Measurements from ENCODE around the gene NAP1L3. TPM values are rescaled to one million over a fixed set of nuclear protein-coding genes. Genes with fewer than 3 reads are reported as not detected.

Gene NAP1L3
- total and polyA plus RNA-seq, 2 of the 4 experiments (the other 2 are of a cell fraction), result 2.2 to 3.7 TPM

DNA sequence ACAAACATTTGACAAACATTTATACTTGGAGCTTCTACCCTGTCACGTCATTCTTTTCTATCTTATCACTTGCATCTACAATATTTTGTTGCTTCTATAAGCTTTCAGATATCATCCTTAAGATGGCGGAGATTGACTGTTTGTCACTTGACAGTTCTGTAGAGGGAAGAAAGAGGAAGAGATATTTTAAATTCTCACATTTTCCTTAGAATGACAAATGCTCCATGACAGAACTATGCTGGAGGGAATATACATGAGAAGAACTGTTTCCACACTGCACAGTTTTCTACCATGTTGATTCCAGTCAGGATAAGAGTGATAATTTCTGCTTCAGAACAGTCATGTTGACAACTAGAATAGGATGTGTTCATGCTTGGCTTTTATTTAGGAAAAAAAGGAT, 30.3 kb upstream of the NAP1L3 start:
- POLR2A ChIA-PET (ENCODE audit: unreplicated experiment), result no interaction called here
- CTCF ChIA-PET, result no interaction called here
- no peak for ATAC-seq (ENCODE audit: low read depth)
- Histone ChIP-seq H4K91ac (ENCODE audit: insufficient read depth, low read depth, low read length) (no peak overlapping the region), H3K9me3 (ENCODE audit: control insufficient read depth, insufficient read depth, low read length) (no peaks in the 10 kb centered on the region), H3K79me1 (ENCODE audit: low read depth in 1 of 2, low read length in 2 of 2) (no peaks in the 10 kb centered on the region), H2BK5ac (ENCODE audit: low read depth, low read length, poor library complexity, severe bottlenecking) (no peak overlapping the region), H3K9ac (ENCODE audit: low read depth, low read length) (no peak overlapping the region), H3K4me2 (ENCODE audit: low read depth, low read length) (no peak overlapping the region), H3K56ac (ENCODE audit: extremely low read depth, insufficient read depth, low read length) (no peak overlapping the region), H3K18ac (ENCODE audit: low read depth, low read length) (no peak overlapping the region), H2AK9ac (replicated peaks; ENCODE audit: low read depth, low read length, poor library complexity) (no peak overlapping the region), H4K8ac (ENCODE audit: low read depth in 2 of 2, low read length in 2 of 2) (no peak overlapping the region), H3K14ac (replicated peaks; ENCODE audit: low read depth, low read length) (no peak overlapping the region), H3K27me3 (ENCODE audit: control insufficient read depth, insufficient read depth, low read length) (no peaks in the 10 kb centered on the region), H2BK20ac (ENCODE audit: low read depth, low read length) (no peak overlapping the region), H3K4me3 (ENCODE audit: insufficient read depth, low read depth, low read length) (no peak overlapping the region), H2BK15ac (ENCODE audit: low read depth, low read length) (no peak overlapping the region), H4K5ac (ENCODE audit: low read depth, low read length) (no peak overlapping the region), H2BK120ac (ENCODE audit: low read depth, low read length) (no peak overlapping the region), H3K23ac (ENCODE audit: low read depth, low read length) (no peak overlapping the region), H3K4me1 (ENCODE audit: control insufficient read depth, insufficient read depth, low read length) (no peaks in the 10 kb centered on the region), H2AK5ac (ENCODE audit: low read depth, low read length) (no peak overlapping the region), H3K9me1 (ENCODE audit: insufficient read depth, low read length) (no peaks in the 10 kb centered on the region), H2AFZ (replicated peaks; ENCODE audit: low read length, poor library complexity) (no peak overlapping the region), H3K36me3 (ENCODE audit: control insufficient read depth, insufficient read depth, low read length) (no peaks in the 10 kb centered on the region), H4K20me1 (ENCODE audit: insufficient read depth, low read length) (no peaks in the 10 kb centered on the region), H3K27ac (ENCODE audit: insufficient read depth, low read length) (no peak overlapping the region), H3K4ac (ENCODE audit: low read depth, low read length) (no peak overlapping the region)
- TF ChIP-seq BHLHE40 (IDR thresholded peaks at IDR 0.05; ENCODE audit: low read depth, low read length), result no peak
- no peak for TF ChIP-seq CEBPB (IDR thresholded peaks at IDR 0.05; ENCODE audit: low read depth, low read length)
- TF ChIP-seq RCOR1 (IDR thresholded peaks at IDR 0.05; ENCODE audit: insufficient replicate concordance, low read length), result no peak
- no peak for TF ChIP-seq CHD1 (IDR thresholded peaks at IDR 0.05; ENCODE audit: low read depth, low read length)
- TF ChIP-seq RFX5 (IDR thresholded peaks at IDR 0.05; ENCODE audit: low read depth, low read length), result no peak
- no peak for TF ChIP-seq MAZ (IDR thresholded peaks at IDR 0.05; ENCODE audit: borderline replicate concordance, low read depth, low read length)
- TF ChIP-seq, protein P1, sequence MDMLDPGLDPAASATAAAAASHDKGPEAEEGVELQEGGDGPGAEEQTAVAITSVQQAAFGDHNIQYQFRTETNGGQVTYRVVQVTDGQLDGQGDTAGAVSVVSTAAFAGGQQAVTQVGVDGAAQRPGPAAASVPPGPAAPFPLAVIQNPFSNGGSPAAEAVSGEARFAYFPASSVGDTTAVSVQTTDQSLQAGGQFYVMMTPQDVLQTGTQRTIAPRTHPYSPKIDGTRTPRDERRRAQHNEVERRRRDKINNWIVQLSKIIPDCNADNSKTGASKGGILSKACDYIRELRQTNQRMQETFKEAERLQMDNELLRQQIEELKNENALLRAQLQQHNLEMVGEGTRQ (IDR thresholded peaks at IDR 0.05; ENCODE audit: low read depth, low read length), result no peak
- no peak for TF ChIP-seq MAFK (IDR thresholded peaks at IDR 0.05; ENCODE audit: low read depth, low read length)
- TF ChIP-seq RAD21 (IDR thresholded peaks at IDR 0.05; ENCODE audit: low read length), result no peak
- no peak for TF ChIP-seq NFE2L2 (IDR thresholded peaks at IDR 0.05; ENCODE audit: low read depth, low read length)
- no peak for TF ChIP-seq MXI1 (IDR thresholded peaks at IDR 0.05; ENCODE audit: borderline replicate concordance, low read depth, low read length)
- no peak for TF ChIP-seq FOS (IDR thresholded peaks at IDR 0.05; ENCODE audit: low read depth, low read length)
- TF ChIP-seq, protein P2, sequence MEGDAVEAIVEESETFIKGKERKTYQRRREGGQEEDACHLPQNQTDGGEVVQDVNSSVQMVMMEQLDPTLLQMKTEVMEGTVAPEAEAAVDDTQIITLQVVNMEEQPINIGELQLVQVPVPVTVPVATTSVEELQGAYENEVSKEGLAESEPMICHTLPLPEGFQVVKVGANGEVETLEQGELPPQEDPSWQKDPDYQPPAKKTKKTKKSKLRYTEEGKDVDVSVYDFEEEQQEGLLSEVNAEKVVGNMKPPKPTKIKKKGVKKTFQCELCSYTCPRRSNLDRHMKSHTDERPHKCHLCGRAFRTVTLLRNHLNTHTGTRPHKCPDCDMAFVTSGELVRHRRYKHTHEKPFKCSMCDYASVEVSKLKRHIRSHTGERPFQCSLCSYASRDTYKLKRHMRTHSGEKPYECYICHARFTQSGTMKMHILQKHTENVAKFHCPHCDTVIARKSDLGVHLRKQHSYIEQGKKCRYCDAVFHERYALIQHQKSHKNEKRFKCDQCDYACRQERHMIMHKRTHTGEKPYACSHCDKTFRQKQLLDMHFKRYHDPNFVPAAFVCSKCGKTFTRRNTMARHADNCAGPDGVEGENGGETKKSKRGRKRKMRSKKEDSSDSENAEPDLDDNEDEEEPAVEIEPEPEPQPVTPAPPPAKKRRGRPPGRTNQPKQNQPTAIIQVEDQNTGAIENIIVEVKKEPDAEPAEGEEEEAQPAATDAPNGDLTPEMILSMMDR (conservative IDR thresholded peaks at IDR 0.05; ENCODE audit: low read depth, low read length), result no peak
- TF ChIP-seq POLR2A (IDR thresholded peaks at IDR 0.05; ENCODE audit: low read depth, low read length), result no peak
- TF ChIP-seq, protein P3, sequence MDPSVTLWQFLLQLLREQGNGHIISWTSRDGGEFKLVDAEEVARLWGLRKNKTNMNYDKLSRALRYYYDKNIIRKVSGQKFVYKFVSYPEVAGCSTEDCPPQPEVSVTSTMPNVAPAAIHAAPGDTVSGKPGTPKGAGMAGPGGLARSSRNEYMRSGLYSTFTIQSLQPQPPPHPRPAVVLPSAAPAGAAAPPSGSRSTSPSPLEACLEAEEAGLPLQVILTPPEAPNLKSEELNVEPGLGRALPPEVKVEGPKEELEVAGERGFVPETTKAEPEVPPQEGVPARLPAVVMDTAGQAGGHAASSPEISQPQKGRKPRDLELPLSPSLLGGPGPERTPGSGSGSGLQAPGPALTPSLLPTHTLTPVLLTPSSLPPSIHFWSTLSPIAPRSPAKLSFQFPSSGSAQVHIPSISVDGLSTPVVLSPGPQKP (IDR thresholded peaks at IDR 0.05; ENCODE audit: borderline replicate concordance, low read depth, low read length), result no peak
- no peak for TF ChIP-seq SMC3 (IDR thresholded peaks at IDR 0.05; ENCODE audit: low read depth, low read length)
- no peak for DNase-seq
- no CpG with 5 or more reads among the region's 2 CpGs for whole genome bisulfite sequencing, 2 experiments (ENCODE audit: extremely low coverage in 2 of 2, insufficient read length in 1 of 2)
- no TSS peak for BruUV-seq (replicated peaks)
- in situ Hi-C loops (cut with MboI; ENCODE audit: low sequenced_read_pairs), result no loop called here
- dilution Hi-C loops (cut with HindIII; ENCODE audit: low sequenced_read_pairs, unreplicated experiment), result no loop called here
- intact Hi-C loops (cut with micrococcal nuclease), result no loop called here
